HG02623 (cell line): Measurements from ENCODE around the gene DEPP1.

Source experiments
- ATAC-seq: cut with Tn5 transposase; IDR thresholded peaks from one replicate; pipeline ENCODE4 v1.9.1; 2021; ENCODE audit warnings: moderate library complexity; ENCODE audit not compliant: unreplicated experiment

Gene DEPP1

GRCh38 chr10:44980309-44981171, 1.9 kb upstream of the DEPP1 start:
- ATAC-seq, result no peak

DNA sequence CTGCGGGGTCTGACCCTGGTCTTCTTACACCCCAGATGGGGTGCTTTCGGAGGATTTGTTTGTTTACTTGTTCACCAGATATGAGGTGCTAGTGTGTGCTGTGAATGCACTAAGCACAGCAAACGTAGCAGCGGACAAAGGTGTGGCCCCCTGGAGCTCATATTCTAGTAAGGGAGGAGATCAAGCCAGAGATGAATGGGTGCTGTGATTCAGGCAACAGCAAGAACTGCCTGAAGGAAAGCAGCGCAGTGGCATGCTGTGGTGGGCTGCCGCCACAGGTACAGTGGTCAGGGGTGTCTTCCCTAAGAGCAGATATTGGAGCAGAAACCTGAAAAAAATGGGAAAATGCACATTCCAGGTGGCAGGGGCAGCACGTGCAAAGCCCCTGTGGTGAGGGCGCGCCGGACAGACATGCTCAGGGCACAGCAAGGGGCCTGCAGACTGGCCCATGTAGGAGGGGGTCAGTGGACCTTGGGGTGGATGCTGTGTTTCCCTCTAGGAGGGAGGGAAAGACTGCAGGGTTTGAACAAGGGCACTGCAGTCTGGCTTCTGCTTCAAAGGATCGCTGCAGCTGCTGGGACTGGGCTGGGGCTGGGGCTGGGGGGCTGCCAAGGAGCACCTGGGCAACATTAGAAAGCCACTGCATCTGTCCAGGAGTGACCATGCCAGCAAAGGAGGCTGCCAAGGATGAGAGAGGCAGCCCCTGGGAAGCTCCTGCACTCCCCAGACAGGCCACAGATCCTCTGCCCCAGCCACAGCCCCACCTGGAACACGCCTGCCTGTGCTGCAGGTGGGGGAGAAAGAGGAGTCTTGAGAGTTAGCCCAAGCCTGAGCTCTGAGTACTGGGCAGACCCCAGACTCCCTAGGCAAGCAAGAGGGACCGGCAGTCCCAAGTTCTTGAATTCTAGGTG, 927 bp upstream of the DEPP1 start:
- ATAC-seq, result no peak

DNA sequence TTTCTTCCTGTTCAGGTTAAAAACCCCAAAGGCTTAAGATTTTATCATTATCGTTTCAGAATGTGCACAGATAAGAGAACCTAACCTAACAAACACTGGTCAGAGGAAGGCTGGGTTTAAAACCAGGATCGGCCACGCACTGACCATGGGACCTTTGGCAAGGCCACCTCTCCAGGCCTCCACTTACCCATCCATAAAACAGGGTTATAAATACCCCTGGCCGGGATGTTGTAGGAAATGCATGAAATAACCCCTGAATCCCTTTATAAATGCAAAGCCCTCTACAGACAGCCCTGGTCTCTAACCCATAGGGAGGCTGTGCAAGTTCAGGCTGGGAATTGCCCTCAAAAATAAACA, 418 bp downstream of the DEPP1 start:
- ATAC-seq, result no peak

DNA sequence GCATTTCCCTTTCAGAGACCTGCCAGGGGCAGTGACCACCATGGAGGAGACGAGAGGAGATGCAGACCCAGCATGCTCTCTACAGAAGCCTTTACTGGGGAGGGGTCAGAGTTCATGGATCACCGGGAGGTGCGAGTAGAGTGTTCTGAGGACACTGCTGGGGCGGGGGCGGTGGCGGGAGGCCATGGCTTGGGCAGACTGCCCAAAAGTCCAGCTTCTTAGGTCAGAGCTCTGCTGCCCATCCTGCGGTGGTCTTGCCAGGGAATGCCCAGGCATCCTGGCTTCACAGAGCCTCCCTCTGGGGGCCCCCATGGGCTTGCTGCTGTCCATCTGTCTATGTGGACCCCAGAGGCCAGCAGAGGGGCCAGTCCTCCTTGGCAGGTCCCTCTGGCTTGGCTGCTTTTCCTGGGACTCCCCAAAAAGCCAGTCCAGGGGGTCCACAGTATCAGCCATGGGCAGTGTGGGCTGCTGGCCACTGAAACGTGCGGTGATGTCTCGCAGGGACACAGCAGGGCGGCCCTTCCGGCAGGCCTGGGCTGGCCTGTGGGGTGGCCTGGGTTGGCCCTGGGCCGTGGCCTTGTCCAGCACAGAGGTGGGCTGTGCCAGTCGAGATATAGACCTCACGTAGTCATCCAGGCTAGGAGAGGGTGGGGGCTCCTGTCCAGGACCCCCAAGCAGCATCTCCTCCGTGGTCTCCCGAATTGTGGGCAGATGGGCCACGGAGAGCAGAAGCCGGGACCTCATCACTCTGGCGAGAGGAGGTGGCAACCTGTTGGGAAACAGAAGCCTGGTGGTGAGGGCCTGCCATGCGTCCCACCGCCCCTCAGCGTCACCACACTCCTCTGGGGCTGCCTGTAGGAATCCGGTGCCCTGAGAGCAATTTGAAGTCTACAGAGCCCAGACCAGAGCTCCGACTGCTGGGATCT, 1.1 kb downstream of the DEPP1 start:
- ATAC-seq, result no peak

GRCh38 chr10:44976352-44977198, 2.0 kb downstream of the DEPP1 start:
- ATAC-seq, result no peak

DNA sequence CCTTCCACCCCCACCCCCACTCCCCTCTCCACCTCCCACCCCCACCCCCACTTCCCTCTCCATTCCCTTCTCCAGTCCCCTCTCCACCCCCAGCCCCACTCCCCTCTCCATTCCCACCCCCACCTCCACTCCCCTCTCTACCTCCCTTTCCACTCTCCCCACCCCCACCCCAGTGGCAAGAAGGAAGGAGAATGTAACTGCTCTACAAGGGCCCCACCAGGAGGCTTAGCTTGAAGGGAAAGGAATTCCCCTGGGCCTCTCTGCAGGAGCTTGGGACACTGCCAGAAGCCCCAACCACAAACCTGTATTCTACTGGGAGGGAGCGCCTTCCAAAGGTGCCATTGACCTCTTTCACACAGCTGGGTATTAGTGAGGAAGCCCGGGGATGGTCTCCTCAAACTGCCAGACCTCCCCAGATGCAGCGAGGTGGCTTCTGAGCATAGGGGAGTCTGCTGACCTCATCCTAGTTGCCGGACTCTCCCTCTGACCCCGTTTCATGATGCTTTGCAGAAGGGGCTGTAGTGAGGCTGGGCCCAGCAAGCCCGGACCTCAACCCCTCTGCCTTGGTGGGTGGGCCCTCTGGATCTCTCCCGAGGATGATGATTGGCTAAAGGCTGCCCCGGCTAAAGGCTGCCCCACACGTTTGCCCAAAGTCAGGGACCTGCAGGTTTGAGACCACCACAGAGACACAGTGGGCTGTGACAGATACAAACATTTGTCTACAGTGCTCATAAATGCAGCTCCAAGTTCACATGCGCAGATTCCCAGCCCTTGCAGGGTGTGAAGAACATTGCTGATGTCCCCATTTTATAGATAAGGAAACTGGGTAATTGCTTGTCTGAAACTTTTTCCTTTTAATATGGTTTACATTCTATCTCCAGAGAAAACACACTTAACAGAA, 2.9 kb downstream of the DEPP1 start:
- no peak for ATAC-seq

- ATAC-seq, result peak; percentile 66
These were observed 3.8 kb downstream of the DEPP1 start for GRCh38 chr10:44974628-44975430.

DNA sequence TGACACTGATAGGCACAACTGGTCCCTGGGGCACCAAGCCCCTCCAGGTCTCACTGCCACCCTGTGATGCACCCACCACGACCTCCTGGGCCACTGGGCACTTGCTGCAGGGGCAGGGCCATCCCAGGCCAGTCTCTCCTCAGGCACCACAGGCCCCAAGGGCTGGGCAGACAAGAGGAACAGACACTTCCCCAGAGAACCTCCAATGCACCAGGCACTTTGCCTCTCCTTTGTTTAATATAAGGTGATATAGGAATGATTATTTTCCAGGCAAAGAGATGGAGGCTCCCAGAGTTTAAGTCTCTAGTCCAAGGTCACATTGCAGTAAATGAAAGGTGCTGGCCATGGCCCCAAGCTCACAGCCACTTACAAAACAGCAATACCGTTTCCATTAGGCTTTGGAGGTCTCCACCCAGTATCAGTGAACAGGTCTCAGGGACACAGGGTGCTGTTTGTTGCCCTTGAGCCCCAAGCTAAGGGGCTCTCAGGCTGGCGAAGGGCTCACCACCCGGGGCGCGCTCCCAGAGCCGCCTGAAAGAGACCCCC, 4.5 kb downstream of the DEPP1 start:
- no peak for ATAC-seq

DNA sequence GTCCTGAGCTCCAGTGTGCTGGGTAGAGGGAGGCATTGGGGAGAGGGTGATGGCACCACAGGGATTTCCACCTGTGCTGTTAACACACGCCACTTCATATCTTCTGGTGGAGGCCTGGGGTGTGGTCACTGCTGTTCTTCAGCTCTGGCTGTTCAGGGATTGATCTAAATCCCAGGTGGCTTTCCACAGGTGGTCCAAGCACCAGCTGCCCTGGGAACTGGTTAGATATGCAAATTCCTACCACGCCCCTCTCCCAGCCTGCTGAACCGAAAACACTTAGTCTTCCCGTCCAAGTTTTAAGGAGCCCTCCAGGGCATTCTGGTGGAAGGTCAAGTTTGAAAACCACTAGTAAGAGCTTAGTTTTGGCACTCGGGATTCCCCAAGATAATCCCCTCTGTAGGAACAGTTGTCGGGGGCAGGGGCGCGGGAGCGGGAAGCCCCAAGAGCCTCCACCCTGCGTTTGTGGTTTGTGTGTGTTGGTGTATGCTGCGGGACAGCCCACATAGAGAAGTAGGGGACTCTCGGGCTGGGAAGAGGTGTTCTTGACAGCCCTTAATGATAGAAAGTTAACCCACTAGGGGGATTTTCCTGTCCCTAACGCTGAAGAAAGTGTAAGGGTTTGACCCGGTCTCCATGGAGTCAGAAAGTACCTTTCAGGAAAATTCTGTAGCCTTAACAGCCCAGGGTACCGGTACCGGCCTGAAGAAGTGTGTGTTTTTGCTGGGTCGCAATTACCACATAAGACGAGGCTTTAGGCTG, 5.1 kb downstream of the DEPP1 start:
- ATAC-seq, result no peak

DNA sequence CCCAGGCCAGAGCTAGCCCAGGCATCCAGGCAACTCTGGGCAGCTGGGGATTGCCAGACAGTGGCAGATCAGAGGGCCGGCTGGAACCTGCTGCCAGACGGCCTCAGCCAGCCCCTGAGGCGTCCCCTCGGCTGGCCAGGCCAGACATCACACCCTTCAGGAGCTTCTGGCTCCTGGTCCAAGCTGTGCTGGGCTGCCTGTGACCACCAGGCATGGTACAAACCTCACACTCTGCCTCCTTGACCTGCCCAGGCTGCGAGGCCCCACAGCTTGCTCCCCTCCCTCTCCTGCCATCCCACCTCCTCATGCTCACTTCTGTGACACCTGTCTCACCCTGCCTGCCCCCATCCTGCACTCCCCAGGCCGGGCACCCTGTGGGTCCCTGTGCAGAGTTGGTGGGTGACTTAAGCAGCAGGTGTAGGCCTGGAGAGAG, 5.7 kb downstream of the DEPP1 start:
- no peak for ATAC-seq

DNA sequence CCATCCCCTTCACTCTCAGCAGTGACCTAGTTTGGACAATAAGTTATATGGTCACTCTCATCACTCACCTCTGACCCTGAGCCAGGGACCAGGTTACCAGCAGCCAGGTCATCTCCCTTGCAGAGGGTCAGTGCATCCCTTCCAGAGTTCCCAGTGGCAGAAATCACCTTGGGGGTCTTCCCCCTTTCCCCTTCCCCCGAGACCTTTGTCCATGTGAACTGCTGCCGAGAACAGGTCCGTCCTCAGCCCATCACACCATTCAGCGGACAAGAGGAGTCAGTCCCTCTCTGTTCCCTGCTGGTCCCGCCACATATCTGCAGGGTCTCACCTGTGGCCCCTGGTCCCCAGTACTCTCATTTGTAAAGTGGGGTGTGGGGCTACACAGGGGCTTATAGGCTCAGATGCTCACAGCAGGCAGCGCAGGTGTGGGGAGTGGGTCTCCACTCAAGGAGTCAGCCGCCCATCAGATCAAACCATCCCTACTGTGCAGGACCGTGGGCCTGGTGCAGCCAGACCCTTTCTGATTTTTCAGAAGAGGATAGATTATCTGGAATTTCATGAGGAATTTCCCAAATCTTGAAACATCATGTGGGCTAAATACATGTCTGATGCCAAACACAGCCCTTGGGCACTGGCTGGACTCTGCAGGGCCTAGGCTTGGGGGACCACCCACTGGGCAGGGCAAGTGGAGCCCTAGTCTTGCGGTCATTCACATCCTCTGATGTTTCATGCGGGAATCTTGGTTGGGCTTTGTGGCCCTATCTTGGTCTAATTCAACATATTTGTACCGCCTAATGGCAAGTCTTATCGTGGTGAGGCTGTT, 6.5 kb downstream of the DEPP1 start:
- ATAC-seq, result no peak

- no peak for ATAC-seq
These were observed 7.2 kb downstream of the DEPP1 start for GRCh38 chr10:44971434-44971833.

GRCh38 chr10:44970812-44971395, 7.7 kb downstream of the DEPP1 start:
- no peak for ATAC-seq

DNA sequence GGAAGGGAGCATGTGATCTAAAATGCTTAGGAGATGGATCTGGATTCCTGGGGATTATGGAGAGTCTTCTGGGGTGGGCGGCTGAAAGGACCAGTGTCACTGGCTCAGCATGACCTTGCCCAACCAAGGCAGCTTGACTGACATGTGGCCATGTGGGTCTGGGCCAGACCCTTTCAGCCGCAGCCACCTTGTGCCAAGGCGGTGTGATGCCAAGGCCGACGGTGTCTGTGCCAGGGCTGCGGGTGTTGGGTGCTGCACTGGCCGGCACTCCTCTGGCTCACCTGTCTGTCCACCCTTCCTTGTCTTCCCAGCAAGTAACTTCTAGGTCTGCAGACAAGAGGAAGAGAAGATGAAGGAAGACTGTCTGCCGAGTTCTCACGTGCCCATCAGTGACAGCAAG, 8.8 kb downstream of the DEPP1 start:
- ATAC-seq, result no peak

DNA sequence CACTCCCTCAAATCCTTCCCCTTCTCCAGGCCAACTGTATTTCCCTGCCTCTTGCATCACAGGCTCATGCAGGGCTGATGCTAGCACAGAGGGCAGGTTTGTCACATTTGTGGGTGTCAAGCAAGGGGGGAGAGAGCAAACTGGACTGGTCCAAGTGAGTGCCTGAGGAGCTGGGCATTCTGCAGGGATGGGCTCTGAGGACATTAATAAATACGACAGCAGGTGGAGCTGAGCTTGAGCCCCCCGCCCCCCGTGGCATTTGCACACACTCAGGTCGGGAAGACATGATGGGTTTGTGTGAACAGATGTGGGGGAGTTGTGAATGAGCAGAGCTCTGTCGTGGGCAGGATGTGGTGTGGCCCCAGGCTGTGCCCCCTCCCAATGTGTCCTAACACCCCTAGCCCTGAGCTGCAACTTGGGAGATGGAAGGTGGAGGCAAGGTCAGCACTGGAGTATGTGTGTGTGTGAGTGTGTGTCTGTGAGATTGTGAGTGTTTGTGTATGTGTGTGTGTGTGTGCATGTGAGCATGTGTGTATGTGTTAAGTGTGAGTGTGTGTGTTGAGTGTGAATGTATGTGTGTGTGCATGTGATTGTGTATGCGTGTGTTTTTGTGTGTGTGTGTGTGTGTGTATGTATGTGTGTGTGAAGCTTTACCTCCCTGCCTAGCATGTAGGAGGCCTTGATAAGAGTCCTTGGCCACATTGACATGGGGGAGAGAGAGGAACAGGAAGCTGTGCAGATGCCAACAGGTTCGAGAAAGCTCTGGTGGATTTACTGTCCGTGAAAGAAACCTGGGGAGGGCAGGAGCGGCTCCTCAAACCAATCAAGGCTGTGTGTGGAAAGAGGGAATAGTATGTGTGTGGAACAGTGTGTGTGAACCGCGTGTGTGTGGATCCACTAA, 9.9 kb downstream of the DEPP1 start:
- no peak for ATAC-seq
